ENCODE data around the gene PBXIP1. TPM values are rescaled to one million over a fixed set of nuclear protein-coding genes. Genes with fewer than 3 reads are reported as not detected.

PBXIP1 gene
- polyA plus RNA-seq, 4 donors: 31.9 to 97.8 (median 37.8) TPM

DNA sequence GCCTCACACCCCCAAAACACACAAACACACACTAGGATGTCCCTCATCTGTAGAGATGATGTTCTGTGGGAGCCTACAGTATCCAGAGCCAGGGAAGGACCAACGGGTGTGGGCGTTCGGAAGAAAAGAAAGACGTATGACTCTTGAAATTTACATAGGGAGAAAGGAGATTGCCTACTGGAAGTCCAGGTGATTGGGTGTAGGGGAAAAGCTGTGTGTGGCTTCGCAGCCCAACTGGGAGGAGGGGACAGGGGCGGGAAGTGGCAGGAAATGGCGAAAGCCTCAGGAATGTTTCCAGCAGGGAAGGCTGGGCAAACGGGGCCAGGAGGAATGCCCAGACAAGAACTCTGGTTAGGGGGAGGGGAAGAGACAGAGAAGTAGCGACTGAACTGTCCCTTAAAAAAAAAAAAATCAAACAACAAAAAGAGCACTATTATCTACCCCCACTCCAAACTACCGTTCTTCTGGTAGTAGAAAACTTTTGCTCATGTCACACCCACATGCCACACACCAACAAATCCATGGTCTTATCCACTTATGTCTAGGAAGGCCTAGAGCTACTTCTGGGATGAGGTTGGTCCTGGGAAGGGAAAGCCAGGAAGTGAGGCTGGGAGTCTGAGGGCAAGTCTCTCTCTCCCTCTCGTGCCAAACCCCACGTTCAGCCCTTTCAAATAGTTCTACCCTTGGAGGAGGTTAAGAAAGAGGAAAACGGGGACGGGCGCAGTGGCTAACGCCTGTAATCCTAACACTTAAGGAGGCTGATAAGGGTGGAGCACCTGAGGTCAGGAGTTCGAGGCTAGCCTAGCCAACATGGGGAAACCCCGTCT lies 16.8 kb upstream of the PBXIP1 start:
- no peaks in the 10 kb centered on the region for H3K27me3 ChIP-seq (ENCODE audit: control insufficient read depth in 3 of 3, insufficient read depth in 3 of 3, low read length in 3 of 3)
- FAIRE-seq: no peak
- peak overlapping the region; percentile 95 to 98 (median 97) for H3K27ac ChIP-seq (ENCODE audit: low read depth in 1 of 3, low read length in 2 of 3)
- WGBS, 3 donors: 10 to 26% (median 21%) methylated on average over 18 of the region's 18 CpGs
- peak overlapping the region in 2 of 3 donors; percentile 63 to 84 for H3K4me3 ChIP-seq (ENCODE audit: low read depth in 1 of 3, low read length in 3 of 3)
- H3K36me3 ChIP-seq (ENCODE audit: control insufficient read depth in 3 of 3, insufficient read depth in 2 of 3, low read depth in 1 of 3, low read length in 3 of 3): peaks cover 0 to 37% (median 12%) of the 10 kb centered on the region in 3 donors
- peaks cover 7 to 50% (median 18%) of the 10 kb centered on the region in 3 donors for H3K4me1 ChIP-seq (ENCODE audit: control insufficient read depth in 3 of 3, insufficient read depth in 2 of 3, low read depth in 1 of 3, low read length in 2 of 3)
- peak; percentile 58 to 86 for DNase-seq
- no peaks in the 10 kb centered on the region for H3K9me3 ChIP-seq (ENCODE audit: control insufficient read depth in 2 of 2, insufficient read depth in 1 of 2, low read depth in 1 of 2, low read length in 1 of 2)

DNA sequence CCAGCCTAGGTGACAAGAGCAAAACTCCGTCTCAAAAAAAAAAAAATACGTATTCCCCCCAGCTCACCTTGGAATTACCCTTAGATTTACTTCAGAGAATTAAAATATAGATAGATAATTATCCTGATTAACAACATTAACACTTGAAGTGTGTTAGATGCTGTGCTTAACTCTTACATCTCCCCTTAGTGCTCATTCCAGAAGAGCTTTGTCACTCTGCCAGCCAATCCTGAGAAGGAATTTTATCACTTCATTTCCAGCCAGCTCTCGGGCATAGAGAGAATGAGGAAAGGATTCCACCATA lies 16.3 kb upstream of the PBXIP1 start:
- H3K4me1 ChIP-seq (ENCODE audit: control insufficient read depth in 3 of 3, insufficient read depth in 2 of 3, low read depth in 1 of 3, low read length in 2 of 3): peaks cover 7 to 45% (median 18%) of the 10 kb centered on the region in 3 donors
- DNase-seq (no peak), FAIRE-seq (no peak)
- peaks cover 0 to 43% (median 14%) of the 10 kb centered on the region in 3 donors for H3K36me3 ChIP-seq (ENCODE audit: control insufficient read depth in 3 of 3, insufficient read depth in 2 of 3, low read depth in 1 of 3, low read length in 3 of 3)
- H3K4me3 ChIP-seq (ENCODE audit: low read depth in 1 of 3, low read length in 3 of 3): peak overlapping the region in 2 of 3 donors; percentile 63 to 84
- no peaks in the 10 kb centered on the region for H3K27me3 ChIP-seq (ENCODE audit: control insufficient read depth in 3 of 3, insufficient read depth in 3 of 3, low read length in 3 of 3)
- WGBS, 3 donors: 53 to 63% (median 62%) methylated on average over 3 of the region's 3 CpGs
- peak overlapping the region; percentile 95 to 98 (median 97) for H3K27ac ChIP-seq (ENCODE audit: low read depth in 1 of 3, low read length in 2 of 3)
- H3K9me3 ChIP-seq (ENCODE audit: control insufficient read depth in 2 of 2, insufficient read depth in 1 of 2, low read depth in 1 of 2, low read length in 1 of 2): no peaks in the 10 kb centered on the region

DNA sequence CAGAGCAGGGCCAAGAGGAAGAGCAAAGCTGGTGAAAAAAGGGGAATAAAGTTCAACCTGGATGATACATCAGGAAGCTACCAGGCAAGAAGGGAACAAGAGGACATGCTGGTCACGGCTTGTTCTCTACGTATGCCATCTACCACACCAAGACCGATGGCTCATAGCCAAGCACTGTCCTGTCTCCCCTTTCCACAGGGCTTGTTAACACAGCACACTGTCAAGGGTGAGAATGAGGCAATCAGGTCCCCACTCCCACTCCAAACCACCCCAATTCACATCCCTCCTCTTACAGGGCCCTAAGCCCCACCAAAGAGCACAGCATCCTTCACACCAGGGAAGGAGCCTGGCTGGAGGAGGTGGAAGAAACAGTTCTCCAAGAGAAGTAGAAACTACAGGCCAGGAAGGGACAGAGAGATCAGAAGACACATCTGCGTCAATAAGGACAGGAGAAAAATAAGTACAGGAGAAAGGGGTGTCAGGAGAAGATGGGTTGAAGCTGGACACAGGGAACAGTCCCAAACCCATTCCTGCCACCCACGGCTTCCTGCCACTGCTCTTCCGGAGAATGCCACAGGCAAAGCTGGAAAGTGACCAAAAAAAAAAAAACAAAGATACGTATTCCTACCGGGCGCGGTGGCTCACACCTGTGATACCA lies 15.6 kb upstream of the PBXIP1 start:
- H3K27me3 ChIP-seq (ENCODE audit: control insufficient read depth in 3 of 3, insufficient read depth in 3 of 3, low read length in 3 of 3): no peaks in the 10 kb centered on the region
- WGBS, 3 donors: 41 to 52% (median 51%) methylated on average over 10 of the region's 10 CpGs
- no peaks in the 10 kb centered on the region for H3K9me3 ChIP-seq (ENCODE audit: control insufficient read depth in 2 of 2, insufficient read depth in 1 of 2, low read depth in 1 of 2, low read length in 1 of 2)
- peak overlapping the region in 1 of 3 donors; percentile 27 for H3K4me3 ChIP-seq (ENCODE audit: low read depth in 1 of 3, low read length in 3 of 3)
- FAIRE-seq (no peak), DNase-seq (peak in 1 of 2 donors; percentile 66)
- H3K4me1 ChIP-seq (ENCODE audit: control insufficient read depth in 3 of 3, insufficient read depth in 2 of 3, low read depth in 1 of 3, low read length in 2 of 3): peaks cover 7 to 38% (median 17%) of the 10 kb centered on the region in 3 donors
- H3K27ac ChIP-seq (ENCODE audit: low read depth in 1 of 3, low read length in 2 of 3): peak overlapping the region; percentile 77 to 85 (median 79)
- H3K36me3 ChIP-seq (ENCODE audit: control insufficient read depth in 3 of 3, insufficient read depth in 2 of 3, low read depth in 1 of 3, low read length in 3 of 3): peaks cover 0 to 50% (median 20%) of the 10 kb centered on the region in 3 donors

DNA sequence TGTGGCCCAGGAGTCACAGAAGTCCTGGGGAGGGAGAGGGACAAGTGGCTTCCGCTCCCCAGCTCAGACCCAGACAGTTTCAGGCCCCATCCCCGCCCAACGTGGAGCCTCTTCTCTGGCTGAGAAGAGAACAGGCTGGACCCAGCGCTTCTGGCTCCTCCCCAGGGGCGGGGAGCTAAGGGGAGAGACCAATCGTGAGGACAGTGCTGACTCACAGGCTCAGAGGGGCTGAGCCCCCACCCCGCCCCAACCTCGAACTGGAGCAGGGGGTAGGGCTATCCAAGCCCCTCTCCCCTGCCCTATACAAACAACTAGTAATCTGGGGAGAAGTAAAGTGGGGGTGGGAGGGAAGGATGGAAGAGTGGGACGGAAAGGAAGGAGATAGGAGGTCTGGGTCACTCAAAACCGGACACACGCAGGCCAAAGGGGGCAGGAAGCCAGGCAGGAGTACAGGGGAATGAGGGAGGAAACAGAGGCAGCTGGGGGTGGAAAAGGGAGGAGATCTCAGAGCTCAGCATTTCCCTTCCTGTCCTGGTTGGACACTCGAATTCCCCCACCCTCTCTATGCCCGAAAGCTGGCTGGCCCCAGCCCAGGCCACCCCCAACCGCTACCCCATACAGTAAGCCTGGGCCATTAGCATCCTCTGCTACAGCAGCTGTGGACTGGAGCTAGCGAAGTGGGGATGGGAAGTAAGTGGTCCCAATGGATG lies 14.9 kb upstream of the PBXIP1 start, which contains the start of gene SHC1:
SHC1 (minus strand) TSS at position 117 of the 710 bp plus-strand sequence. CDS start 221 bp downstream, outside the sequence.
- FAIRE-seq (no peak), DNase-seq (peak; percentile 61 to 84)
- H3K4me1 ChIP-seq (ENCODE audit: control insufficient read depth in 3 of 3, insufficient read depth in 2 of 3, low read depth in 1 of 3, low read length in 2 of 3): peaks cover 7 to 35% (median 15%) of the 10 kb centered on the region in 3 donors
- H3K27ac ChIP-seq (ENCODE audit: low read depth in 1 of 3, low read length in 2 of 3): peak within 1 kb of the TSS; percentile 77 to 85 (median 79)
- peak within 1 kb of the TSS; percentile 1 to 40 (median 27) for H3K4me3 ChIP-seq (ENCODE audit: low read depth in 1 of 3, low read length in 3 of 3)
- H3K27me3 ChIP-seq (ENCODE audit: control insufficient read depth in 3 of 3, insufficient read depth in 3 of 3, low read length in 3 of 3): no peaks in the 10 kb centered on the region
- WGBS, 3 donors: 26 to 51% (median 47%) methylated on average over 14 to 15 of the region's 15 CpGs
- no peaks in the 10 kb centered on the region for H3K9me3 ChIP-seq (ENCODE audit: control insufficient read depth in 2 of 2, insufficient read depth in 1 of 2, low read depth in 1 of 2, low read length in 1 of 2)
- peaks cover 2 to 56% (median 22%) of the 10 kb centered on the region in 3 donors for H3K36me3 ChIP-seq (ENCODE audit: control insufficient read depth in 3 of 3, insufficient read depth in 2 of 3, low read depth in 1 of 3, low read length in 3 of 3)

DNA sequence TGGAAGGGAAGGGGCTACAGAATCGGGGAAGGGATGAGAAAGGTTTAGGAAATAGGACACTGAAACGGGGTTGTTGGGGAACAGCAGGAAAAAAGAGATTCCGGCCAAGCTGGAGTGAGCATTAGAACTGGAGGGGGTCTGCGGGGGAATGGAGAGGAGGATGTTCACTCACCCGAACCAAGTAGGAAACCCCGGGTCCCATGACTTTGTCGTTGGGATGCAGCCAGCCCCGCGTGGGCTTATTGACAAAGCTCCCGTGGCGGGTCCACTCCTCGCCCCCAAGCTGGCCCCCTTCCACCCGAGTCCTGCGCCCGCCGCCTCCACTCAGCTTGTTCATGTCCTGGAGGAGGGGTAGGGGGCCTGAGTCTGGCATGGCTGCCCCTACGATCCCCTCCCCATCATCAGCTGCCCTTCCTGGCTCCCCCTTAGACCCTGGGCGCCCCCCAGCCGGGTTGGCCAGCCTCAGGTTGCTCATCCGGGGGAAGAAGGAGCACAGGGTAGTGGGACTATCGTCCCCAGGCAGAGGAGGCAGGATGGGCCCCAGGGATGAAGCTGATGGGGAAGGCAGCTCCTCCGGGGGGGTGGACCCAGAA lies 14.1 kb upstream of the PBXIP1 start:
- FAIRE-seq (no peak), DNase-seq (no peak)
- H3K9me3 ChIP-seq (ENCODE audit: control insufficient read depth in 2 of 2, insufficient read depth in 1 of 2, low read depth in 1 of 2, low read length in 1 of 2): no peaks in the 10 kb centered on the region
- H3K27me3 ChIP-seq (ENCODE audit: control insufficient read depth in 3 of 3, insufficient read depth in 3 of 3, low read length in 3 of 3): no peaks in the 10 kb centered on the region
- H3K4me1 ChIP-seq (ENCODE audit: control insufficient read depth in 3 of 3, insufficient read depth in 2 of 3, low read depth in 1 of 3, low read length in 2 of 3): peaks cover 7 to 35% (median 15%) of the 10 kb centered on the region in 3 donors
- H3K36me3 ChIP-seq (ENCODE audit: control insufficient read depth in 3 of 3, insufficient read depth in 2 of 3, low read depth in 1 of 3, low read length in 3 of 3): peaks cover 2 to 64% (median 28%) of the 10 kb centered on the region in 3 donors
- 44 to 75% (median 61%) methylated on average over 17 to 22 of the region's 22 CpGs for WGBS, 3 donors
- peak overlapping the region; percentile 77 to 85 (median 79) for H3K27ac ChIP-seq (ENCODE audit: low read depth in 1 of 3, low read length in 2 of 3)
- peak overlapping the region in 2 of 3 donors; percentile 1 to 40 for H3K4me3 ChIP-seq (ENCODE audit: low read depth in 1 of 3, low read length in 3 of 3)

DNA sequence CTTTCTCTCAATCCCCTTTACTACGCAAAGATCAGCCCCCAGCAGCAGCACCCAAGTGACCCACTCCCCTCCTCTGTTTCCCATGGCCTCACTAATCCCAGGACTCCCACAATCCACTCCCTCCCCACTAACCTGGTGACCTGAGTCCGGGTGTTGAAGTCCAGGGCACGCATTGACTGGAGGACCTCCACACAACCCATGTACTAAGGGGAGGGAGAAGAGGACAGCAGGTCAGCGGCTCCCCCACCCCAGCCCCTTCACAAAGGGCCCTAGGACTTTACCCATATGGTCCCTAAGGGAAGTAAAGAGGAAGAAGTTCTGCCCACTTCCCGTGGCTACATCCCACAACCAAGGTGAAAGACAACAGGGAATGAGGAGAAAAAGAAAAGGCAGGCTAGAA lies 13.3 kb upstream of the PBXIP1 start:
- Histone ChIP-seq H3K36me3 (ENCODE audit: control insufficient read depth in 3 of 3, insufficient read depth in 2 of 3, low read depth in 1 of 3, low read length in 3 of 3) (peaks cover 5 to 71% (median 32%) of the 10 kb centered on the region in 3 donors), H3K4me1 (ENCODE audit: control insufficient read depth in 3 of 3, insufficient read depth in 2 of 3, low read depth in 1 of 3, low read length in 2 of 3) (peaks cover 7 to 35% (median 15%) of the 10 kb centered on the region in 3 donors), H3K27ac (ENCODE audit: low read depth in 1 of 3, low read length in 2 of 3) (peak overlapping the region in 1 of 3 donors; percentile 79), H3K4me3 (ENCODE audit: low read depth in 1 of 3, low read length in 3 of 3) (peak overlapping the region in 1 of 3 donors; percentile 40), H3K27me3 (ENCODE audit: control insufficient read depth in 3 of 3, insufficient read depth in 3 of 3, low read length in 3 of 3) (no peaks in the 10 kb centered on the region), H3K9me3 (ENCODE audit: control insufficient read depth in 2 of 2, insufficient read depth in 1 of 2, low read depth in 1 of 2, low read length in 1 of 2) (no peaks in the 10 kb centered on the region)
- DNase-seq (no peak), FAIRE-seq (no peak)
- WGBS, 3 donors: 65 to 84% (median 82%) methylated on average over 5 of the region's 5 CpGs

DNA sequence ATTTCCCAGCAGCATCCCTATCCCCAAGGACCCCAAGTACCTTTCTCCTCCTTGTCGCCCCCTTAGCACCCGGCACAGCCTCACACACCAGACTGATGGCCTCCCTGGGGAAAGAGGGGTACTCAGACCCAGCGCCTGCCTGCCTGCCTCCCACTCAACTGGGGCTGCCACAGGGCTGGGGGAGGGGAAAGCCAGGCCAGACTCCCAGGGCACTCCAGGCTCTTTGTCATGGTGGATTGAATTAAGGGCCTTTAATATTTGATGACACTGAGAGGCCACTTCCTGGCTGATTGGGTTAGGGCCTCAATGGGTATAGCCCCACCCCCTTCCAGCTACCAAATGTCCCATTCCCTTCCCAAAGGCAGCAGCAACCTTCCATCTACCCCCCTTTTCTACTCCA lies 12.8 kb upstream of the PBXIP1 start:
- FAIRE-seq (no peak), DNase-seq (no peak)
- H3K36me3 ChIP-seq (ENCODE audit: control insufficient read depth in 3 of 3, insufficient read depth in 2 of 3, low read depth in 1 of 3, low read length in 3 of 3): peaks cover 6 to 77% (median 33%) of the 10 kb centered on the region in 3 donors
- H3K4me1 ChIP-seq (ENCODE audit: control insufficient read depth in 3 of 3, insufficient read depth in 2 of 3, low read depth in 1 of 3, low read length in 2 of 3): peaks cover 7 to 35% (median 15%) of the 10 kb centered on the region in 3 donors
- H3K27ac ChIP-seq (ENCODE audit: low read depth in 1 of 3, low read length in 2 of 3): peak overlapping the region in 1 of 3 donors; percentile 79
- no peaks in the 10 kb centered on the region for H3K27me3 ChIP-seq (ENCODE audit: control insufficient read depth in 3 of 3, insufficient read depth in 3 of 3, low read length in 3 of 3)
- 92 to 97% (median 96%) methylated on average over 3 of the region's 3 CpGs for WGBS, 3 donors
- no peaks in the 10 kb centered on the region for H3K9me3 ChIP-seq (ENCODE audit: control insufficient read depth in 2 of 2, insufficient read depth in 1 of 2, low read depth in 1 of 2, low read length in 1 of 2)
- H3K4me3 ChIP-seq (ENCODE audit: low read depth in 1 of 3, low read length in 3 of 3): no peak overlapping the region

All from small intestine (tissue), 7 donors.